Common myeloid progenitor, CD34-positive (primary cell): Measurements from ENCODE around the gene TICRR.

Experiments used
- CTCF ChIA-PET: fragments of 350-600 bp; sonication (Branson Sonifier 250); formaldehyde crosslinking; loops from one replicate; lab custom pipeline; 2021; ENCODE audit warnings: antibody characterized with exemption; lab: Charles Lee
- POLR2A ChIA-PET: fragments of 350-600 bp; sonication (Branson Sonifier 250); formaldehyde crosslinking; loops from one replicate; lab custom pipeline; 2021; ENCODE audit warnings: antibody characterized with exemption; lab: Charles Lee
- DNase-seq, 3 donors: peaks; one replicate each; pipeline versions ENCODE4 v3.0.0 to v3.0.0-alpha.2; 2013
- H3K27ac ChIP-seq, 2 experiments: 1 replicate in 1 of 2; 2 replicates in 1 of 2; pipeline ENCODE4 v1.7.0; 2013; ENCODE audit warnings: inconsistent platforms in 2 of 2, low read length in 2 of 2, mild to moderate bottlenecking in 2 of 2, low read depth in 1 of 2, moderate library complexity in 1 of 2; ENCODE audit not compliant: severe bottlenecking in 2 of 2, insufficient read depth in 1 of 2, poor library complexity in 1 of 2
- H3K27me3 ChIP-seq, 5 experiments: replicated peaks in 2 of 5; 1 replicate in 3 of 5; 2 replicates in 2 of 5; pipeline versions ENCODE4 v1.6.1 to v1.7.0; 2013; ENCODE audit warnings: low read length in 4 of 5, mild to moderate bottlenecking in 2 of 5, moderate library complexity in 2 of 5, inconsistent platforms in 1 of 5; ENCODE audit not compliant: insufficient read depth in 5 of 5, control insufficient read depth in 4 of 5
- H3K36me3 ChIP-seq, 4 experiments: 1 replicate in 2 of 4; 2 replicates in 2 of 4; pipeline versions ENCODE4 v1.6.1 to v1.7.0; 2013; ENCODE audit warnings: low read length in 3 of 4, control low read depth in 1 of 4, mild to moderate bottlenecking in 1 of 4; ENCODE audit not compliant: control insufficient read depth in 4 of 4, insufficient read depth in 4 of 4
- H3K4me1 ChIP-seq, 4 experiments: 1 replicate in 3 of 4; 2 replicates in 1 of 4; pipeline versions ENCODE4 v1.6.1 to v1.7.1; 2013; ENCODE audit warnings: low read length in 3 of 4, mild to moderate bottlenecking in 3 of 4, control low read depth in 1 of 4, inconsistent platforms in 1 of 4, moderate library complexity in 1 of 4; ENCODE audit not compliant: control insufficient read depth in 4 of 4, insufficient read depth in 4 of 4; ENCODE audit errors: control extremely low read depth in 1 of 4
- H3K4me3 ChIP-seq, 7 experiments: 1 replicate in 4 of 7; 2 replicates in 3 of 7; pipeline versions ENCODE4 v1.5.1 to v1.7.0; 2013; ENCODE audit warnings: mild to moderate bottlenecking in 7 of 7, low read length in 6 of 7, moderate library complexity in 6 of 7, inconsistent platforms in 2 of 7, low read depth in 2 of 7, control low read depth in 1 of 7; ENCODE audit not compliant: insufficient read depth in 4 of 7, control insufficient read depth in 1 of 7; ENCODE audit errors: extremely low read depth in 1 of 7
- H3K9me3 ChIP-seq, 5 experiments: 1 replicate in 4 of 5; 2 replicates in 1 of 5; pipeline versions ENCODE4 v1.6.1 to v1.7.1; 2013; ENCODE audit warnings: low read length in 4 of 5, mild to moderate bottlenecking in 2 of 5, inconsistent platforms in 1 of 5, low read depth in 1 of 5, moderate library complexity in 1 of 5; ENCODE audit not compliant: control insufficient read depth in 4 of 5, insufficient read depth in 2 of 5; ENCODE audit errors: control extremely low read depth in 1 of 5
- WGBS: methylation state at CpG from one replicate; pipeline ENCODE4 v1.1.5; 2013; ENCODE audit not compliant: insufficient coverage; 5-methylcytosine and 5-hydroxymethylcytosine counted together

Gene TICRR

DNA sequence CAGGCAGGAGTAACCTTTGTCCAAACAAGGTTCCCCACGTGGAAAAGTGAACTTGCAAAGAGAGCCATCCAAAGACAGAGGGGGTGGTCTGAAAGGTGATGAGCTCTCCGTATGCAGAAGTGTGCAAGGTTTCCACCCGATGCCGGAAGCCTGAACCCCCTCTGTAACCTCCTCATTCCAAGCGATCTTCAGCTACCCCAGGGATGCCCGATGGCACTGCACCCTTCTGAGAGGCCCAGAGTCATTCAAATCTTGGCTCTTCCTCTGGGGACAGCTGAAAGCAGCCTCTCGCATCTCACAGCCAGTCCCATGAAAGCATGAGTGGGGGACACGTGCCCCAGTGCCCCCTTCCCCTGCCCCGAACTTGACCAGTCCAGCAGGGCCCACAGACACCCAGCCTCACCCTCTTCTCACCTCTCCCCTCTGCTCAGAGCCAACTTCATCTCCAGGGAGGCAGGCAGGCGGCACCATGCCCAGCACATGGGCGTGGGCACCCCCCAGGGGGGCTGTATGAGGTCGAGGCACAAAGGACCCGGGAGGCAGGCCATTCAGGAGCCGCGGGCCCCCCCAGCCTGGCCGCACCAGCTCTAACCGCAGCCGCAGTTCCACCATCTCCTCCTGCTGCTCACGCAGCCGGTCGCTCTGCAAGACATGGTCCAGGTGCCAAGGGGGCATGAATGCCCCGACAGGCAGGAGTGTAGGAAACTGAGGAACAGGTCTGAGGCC, 71.3 kb downstream of the TICRR start:
- WGBS: 92% methylated on average over 19 of the region's 22 CpGs
- POLR2A ChIA-PET: no interaction called here

DNA sequence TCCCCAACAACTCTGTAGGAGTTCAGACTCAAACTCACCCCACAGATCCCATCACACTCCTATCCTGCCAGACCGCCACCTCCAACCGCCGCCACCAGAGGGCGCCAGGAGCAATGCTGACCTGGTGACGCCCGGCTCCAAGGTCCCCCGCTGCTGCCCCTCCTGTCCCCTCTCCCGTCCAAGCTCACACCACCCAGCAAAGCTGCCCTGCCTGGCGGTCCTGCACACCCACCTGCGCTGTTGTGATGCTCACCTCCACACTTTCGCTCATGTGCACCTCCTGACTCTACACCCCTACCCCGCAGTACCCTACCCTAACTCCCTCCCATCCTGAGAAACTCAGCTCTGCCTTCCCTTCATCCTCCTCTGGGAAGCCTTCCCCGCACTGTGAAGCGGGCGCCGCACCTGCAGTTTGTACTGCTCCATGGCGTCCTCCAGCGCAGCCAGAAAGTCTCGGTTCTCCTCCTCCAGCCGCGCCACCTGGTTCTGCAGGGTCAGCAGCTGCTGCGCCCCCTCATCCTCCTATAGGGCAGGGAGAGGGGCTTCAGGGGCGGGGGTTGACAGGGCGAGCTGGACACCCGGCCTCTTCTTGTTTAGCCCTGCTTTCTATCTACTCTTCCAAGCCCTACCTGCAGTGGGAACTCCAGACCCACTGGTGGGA, 72.1 kb downstream of the TICRR start:
- ChIA-PET CTCF (interaction anchor here (1.1 to 2.6 kb wide), 6 partner anchors 11 to 121 kb away, joined by 3 to 19 read pairs (median 6); no protein-coding TSS in a partner anchor), POLR2A (no interaction called here)
- Histone ChIP-seq H3K9me3 (no peaks in the 10 kb centered on the region), H3K27ac (no peak overlapping the region), H3K27me3 (no peaks in the 10 kb centered on the region), H3K4me3 (no peak overlapping the region), H3K4me1 (peaks cover 0 to 2% (median 0%) of the 10 kb centered on the region in 4 experiments), H3K36me3 (peaks cover 0 to 36% (median 13%) of the 10 kb centered on the region in 4 experiments)
- DNase-seq: peak; percentile 49 to 64 (median 58)
- 46% methylated on average over 15 of the region's 25 CpGs for WGBS

More for the DNA sequence above, 71.3 kb downstream of the TICRR start:
- H3K4me1 ChIP-seq: peaks cover 0 to 2% (median 0%) of the 10 kb centered on the region in 4 experiments
- no peak for DNase-seq
- no peak overlapping the region for H3K4me3 ChIP-seq
- no peaks in the 10 kb centered on the region for H3K27me3 ChIP-seq
- H3K36me3 ChIP-seq: peaks cover 0 to 39% (median 12%) of the 10 kb centered on the region in 4 experiments
- no peak overlapping the region for H3K27ac ChIP-seq
- CTCF ChIA-PET: interaction anchor here (0.7 to 2.6 kb wide), 10 partner anchors 12 to 97 kb away, joined by 3 to 19 read pairs (median 4); no protein-coding TSS in a partner anchor
- H3K9me3 ChIP-seq: no peaks in the 10 kb centered on the region

DNA sequence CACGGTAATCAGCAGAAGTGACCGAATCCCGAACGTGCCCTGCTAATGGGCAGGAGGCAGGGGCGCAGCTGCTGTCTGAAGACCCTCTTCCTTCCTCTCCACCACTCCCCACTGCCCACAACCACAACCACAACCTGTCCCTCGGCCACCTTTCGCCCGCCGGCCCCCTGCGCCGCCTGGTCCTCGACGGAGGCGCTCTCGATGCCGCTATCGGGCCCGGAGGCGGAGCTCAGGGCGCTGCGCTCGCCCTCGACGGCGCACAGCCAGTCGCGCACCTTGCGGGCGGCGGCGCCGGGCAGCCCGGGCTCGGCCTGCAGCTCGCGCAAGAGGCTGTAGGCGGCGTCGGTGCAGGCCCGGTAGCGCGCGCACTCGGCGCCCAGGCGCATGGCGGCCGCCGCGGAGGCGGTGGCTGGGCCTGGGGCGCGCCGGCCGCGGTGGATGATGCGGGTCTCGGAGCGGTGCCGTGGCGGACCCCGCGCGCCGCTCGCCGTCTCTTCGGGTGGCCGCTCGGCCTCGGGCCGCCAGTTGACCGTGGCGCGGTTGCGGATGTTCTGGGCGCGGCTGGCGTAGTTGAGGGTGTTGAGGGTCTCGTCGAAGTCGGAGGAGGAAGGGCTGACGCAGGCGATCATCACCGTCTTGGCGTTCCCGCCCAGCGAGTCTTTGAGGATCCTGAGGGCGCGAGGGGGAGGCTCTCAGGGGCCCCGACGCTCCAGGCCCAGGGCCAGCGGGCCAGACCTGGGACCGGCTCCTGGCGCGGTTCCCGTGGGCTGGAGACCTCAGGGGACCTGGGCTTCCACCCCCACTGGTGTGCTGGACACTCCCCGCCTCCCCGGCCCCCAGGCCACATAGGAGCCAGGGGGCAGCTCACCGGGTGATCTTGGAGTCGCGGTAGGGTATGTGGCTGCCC, 73.1 kb downstream of the TICRR start:
- POLR2A ChIA-PET: no interaction called here
- peaks cover 0 to 2% (median 0%) of the 10 kb centered on the region in 4 experiments for H3K4me1 ChIP-seq
- H3K27ac ChIP-seq: no peak overlapping the region
- CTCF ChIA-PET: interaction anchor here (0.6 to 2.6 kb wide), 7 partner anchors 10 to 391 kb away, joined by 3 to 19 read pairs (median 3); no protein-coding TSS in a partner anchor
- no peak for DNase-seq
- WGBS: 97% methylated on average over 77 of the region's 102 CpGs
- H3K27me3 ChIP-seq: no peaks in the 10 kb centered on the region
- peaks cover 0 to 37% (median 13%) of the 10 kb centered on the region in 4 experiments for H3K36me3 ChIP-seq
- no peaks in the 10 kb centered on the region for H3K9me3 ChIP-seq
- H3K4me3 ChIP-seq: no peak overlapping the region

GRCh38 chr15:89649013-89649625, 73.8 kb downstream of the TICRR start:
- H3K4me3 ChIP-seq: no peak overlapping the region
- no peaks in the 10 kb centered on the region for H3K27me3 ChIP-seq
- H3K9me3 ChIP-seq: no peaks in the 10 kb centered on the region
- H3K27ac ChIP-seq: no peak overlapping the region
- 97% methylated on average over 34 of the region's 37 CpGs for WGBS
- DNase-seq: no peak
- ChIA-PET CTCF (interaction anchor here (1.3 to 2.3 kb wide), 2 partner anchors 9 to 24 kb away, joined by 3 to 10 read pairs; no protein-coding TSS in a partner anchor), POLR2A (no interaction called here)
- peaks cover 0 to 37% (median 13%) of the 10 kb centered on the region in 4 experiments for H3K36me3 ChIP-seq
- peaks cover 0 to 2% (median under 1%) of the 10 kb centered on the region in 4 experiments for H3K4me1 ChIP-seq

DNA sequence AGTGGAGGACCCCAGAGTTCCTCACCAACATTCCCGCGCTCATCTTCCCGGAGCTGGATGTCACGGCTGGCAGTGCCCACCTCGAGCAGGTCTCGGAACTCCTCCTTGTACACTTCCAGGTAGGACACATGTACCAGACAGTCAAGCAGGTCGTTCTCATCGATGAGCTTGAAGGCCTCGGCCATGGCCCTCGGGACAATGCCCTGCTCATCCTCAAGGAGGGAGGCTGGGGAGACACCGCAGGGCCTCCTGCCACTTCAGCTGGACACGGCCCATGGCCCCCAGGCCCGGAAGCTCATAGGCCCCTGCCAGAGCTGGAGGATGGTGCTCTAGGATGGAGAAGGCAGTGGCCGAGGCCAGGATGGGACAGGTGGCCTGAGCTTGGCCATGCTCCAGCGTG, 74.4 kb downstream of the TICRR start:
- Histone ChIP-seq H3K4me3 (no peak overlapping the region), H3K9me3 (no peaks in the 10 kb centered on the region), H3K27me3 (peaks cover 0 to 4% (median 0%) of the 10 kb centered on the region in 5 experiments), H3K4me1 (peaks cover 4 to 8% (median 6%) of the 10 kb centered on the region in 4 experiments), H3K27ac (no peak overlapping the region), H3K36me3 (peaks cover 0 to 37% (median 10%) of the 10 kb centered on the region in 4 experiments)
- DNase-seq: no peak
- ChIA-PET POLR2A (no interaction called here), CTCF (interaction anchor here (1.3 kb wide), 1 partner anchor 23 kb away, joined by 3 read pairs; no protein-coding TSS in a partner anchor)
- 95% methylated on average over 15 of the region's 15 CpGs for WGBS

- Histone ChIP-seq H3K27ac (no peak overlapping the region), H3K36me3 (peaks cover 0 to 24% (median 6%) of the 10 kb centered on the region in 4 experiments), H3K27me3 (peaks cover 0 to 4% (median 0%) of the 10 kb centered on the region in 5 experiments), H3K4me1 (peaks cover 4 to 24% (median 17%) of the 10 kb centered on the region in 4 experiments), H3K9me3 (no peaks in the 10 kb centered on the region), H3K4me3 (no peak overlapping the region)
- DNase-seq: no peak
- 95% methylated on average over 5 of the region's 7 CpGs for WGBS
- ChIA-PET POLR2A (no interaction called here), CTCF (no interaction called here)
Measured at GRCh38 chr15:89652131-89652530, 76.9 kb downstream of the TICRR start.
